ENCODE measurements around the gene BIN1. TPM values are rescaled to one million over a fixed set of nuclear protein-coding genes. Genes with fewer than 3 reads are reported as not detected.

BIN1 gene
- total RNA-seq, 1 experiment from 2014 or later = 31.8 TPM

- TF ChIP-seq YY1 (IDR thresholded peaks at IDR 0.05; ENCODE audit: extremely low read depth, insufficient replicate concordance, low read depth, low read length) (no peak), SRF (IDR thresholded peaks at IDR 0.05; ENCODE audit: low read depth) (no peak), TCF7L2 (IDR thresholded peaks at IDR 0.05; ENCODE audit: borderline replicate concordance, extremely low read depth, insufficient read depth, insufficient read length) (no peak)
Measured at GRCh38 chr2:127133793-127134192, 26.8 kb upstream of the BIN1 start (continued).

GRCh38 chr2:127130421-127130820, 23.5 kb upstream of the BIN1 start:
- no peaks in the 10 kb centered on the region for H4K20me1 ChIP-seq (ENCODE audit: insufficient read depth)
- ATAC-seq = no peak
- POLR2A ChIA-PET = no interaction called here

More at GRCh38 chr2:127130421-127130820, 23.5 kb upstream of the BIN1 start:
- no peaks in the 10 kb centered on the region for H3K27me3 ChIP-seq (ENCODE audit: insufficient read depth, low read length)
- no peak overlapping the region for H3K9ac ChIP-seq (ENCODE audit: low read length)
- peaks cover 4 to 13% of the 10 kb centered on the region in 2 experiments; a peak in 3 of 4 replicates for H3K4me1 ChIP-seq (ENCODE audit: control insufficient read depth in 1 of 2, insufficient read depth in 2 of 2, low read length in 2 of 2)
- TF ChIP-seq CTCF (IDR thresholded peaks at IDR 0.05 in 2 of 3, conservative IDR thresholded peaks at IDR 0.05 in 1 of 3; ENCODE audit: borderline replicate concordance in 1 of 3, insufficient read depth in 1 of 3, low read depth in 2 of 3, low read length in 2 of 3) = 0 out of 6 replicates have a peak, but pooled peaks of 1 of the 3 experiments have one; percentile 13
- no peak for TF ChIP-seq EZH2 (IDR thresholded peaks at IDR 0.05)
- no peak for TF ChIP-seq POLR2A (IDR thresholded peaks at IDR 0.05; ENCODE audit: borderline replicate concordance, extremely low read depth, insufficient read depth, insufficient read length)
- TF ChIP-seq EGR1 (IDR thresholded peaks at IDR 0.05; ENCODE audit: low read depth) = no peak
- H3K4me3 ChIP-seq (replicated peaks in 1 of 2; ENCODE audit: low read depth in 1 of 2, low read length in 2 of 2) = no peak overlapping the region
- no peak overlapping the region for H3K27ac ChIP-seq (ENCODE audit: low read depth, low read length)
- intact Hi-C loops (cut with micrococcal nuclease) = no loop called here
- ChIA-PET CTCF (interaction anchor here (1.3 kb wide), 1 partner anchor 9 kb away, joined by 5 read pairs; no protein-coding TSS in a partner anchor), RAD21 (ENCODE audit: low non-redundant PET in 1 of 2, low total read pairs in 2 of 2, uncharacterized antibody in 2 of 2, unreplicated experiment in 2 of 2) (no interaction called here)
- no peak for DNase-seq (ENCODE audit: low read depth, low spot score)
- no peaks in the 10 kb centered on the region for H3K36me3 ChIP-seq (ENCODE audit: control insufficient read depth in 1 of 2, insufficient read depth in 2 of 2, low read length in 2 of 2)
- H2AFZ ChIP-seq (ENCODE audit: low read depth, low read length, poor library complexity, severe bottlenecking) = peak overlapping the region; percentile 65
- no peaks in the 10 kb centered on the region for H3K79me2 ChIP-seq (ENCODE audit: insufficient read depth, low read length)
- no TSS peak for BruUV-seq (replicated peaks)
- H3K9me3 ChIP-seq (ENCODE audit: control insufficient read depth in 1 of 2, insufficient read depth in 1 of 2, low read depth in 1 of 2, low read length in 2 of 2) = no peaks in the 10 kb centered on the region
- H3K4me2 ChIP-seq (ENCODE audit: low read length) = no peak overlapping the region
- H3K9me2 ChIP-seq (ENCODE audit: insufficient read depth) = no peaks in the 10 kb centered on the region
